Hepatic stellate cell (primary cell): ENCODE results near the gene GALP.
A peak's percentile ranks its signal among the peaks of the same experiment; 100 is the strongest.
"Not testable (repeated sequence)": the region's sequence is repeated elsewhere in the genome, so short reads cannot be mapped to it uniquely, and the experiment has no call there.

Experiments
- DNase-seq: peaks from one replicate; pipeline ENCODE4 v3.0.0; 2011; ENCODE audit warnings: low spot score

The GALP gene

GRCh38 chr19:56148096-56148495 is 27.7 kb upstream of the GALP start:
- DNase-seq, result no peak

DNA sequence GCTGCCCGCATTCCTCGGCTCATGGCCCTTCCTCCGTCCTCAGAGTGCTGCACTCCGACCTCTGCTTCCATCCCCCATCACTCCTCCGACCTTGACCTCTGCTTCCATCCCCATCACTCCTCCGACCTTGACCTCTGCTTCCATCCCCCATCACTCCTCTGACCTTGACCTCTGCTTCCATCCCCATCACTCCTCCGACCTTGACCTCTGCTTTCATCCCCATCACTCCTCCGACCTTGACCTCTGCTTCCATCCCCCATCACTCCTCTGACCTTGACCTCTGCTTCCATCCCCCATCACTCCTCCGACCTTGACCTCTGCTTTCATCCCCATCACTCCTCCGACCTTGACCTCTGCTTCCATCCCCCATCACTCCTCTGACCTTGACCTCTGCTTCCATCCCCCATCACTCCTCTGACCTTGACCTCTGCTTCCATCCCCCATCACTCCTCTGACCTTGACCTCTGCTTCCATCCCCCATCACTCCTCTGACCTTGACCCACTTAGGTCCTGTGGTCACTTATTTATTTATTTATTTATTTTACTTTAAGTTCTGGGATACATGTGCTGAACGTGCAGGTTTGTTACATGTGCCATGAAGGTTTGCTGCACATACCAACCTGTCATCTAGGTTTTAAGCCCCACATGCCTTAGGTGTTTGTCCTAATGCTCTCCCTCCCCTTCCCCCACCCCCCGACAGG is 26.7 kb upstream of the GALP start:
- DNase-seq, result not testable (repeated sequence)

GRCh38 chr19:56149656-56150038 is 26.2 kb upstream of the GALP start:
- DNase-seq, result no peak

DNA sequence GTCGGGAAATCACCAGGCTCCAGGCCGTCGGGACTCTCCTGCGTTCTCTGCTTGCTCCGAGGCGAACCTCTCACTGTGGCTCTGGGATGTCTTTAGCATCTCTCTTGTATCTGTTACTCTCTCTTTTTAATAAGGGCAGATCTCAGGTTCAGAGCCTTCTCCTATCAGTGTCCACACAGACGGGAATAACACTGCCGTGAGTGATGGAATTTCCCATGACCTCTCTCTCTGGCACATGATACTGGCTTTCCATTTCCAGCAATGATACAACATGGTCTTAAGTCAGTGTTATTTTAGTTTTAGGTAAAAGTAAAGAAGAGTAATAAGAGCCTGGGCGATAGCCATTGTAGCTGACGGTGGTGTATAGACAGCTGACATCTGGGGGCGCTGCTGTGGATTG is 25.4 kb upstream of the GALP start:
- no peak for DNase-seq

- no peak for DNase-seq
These were observed 23.2 kb upstream of the GALP start for GRCh38 chr19:56152644-56153043.

DNA sequence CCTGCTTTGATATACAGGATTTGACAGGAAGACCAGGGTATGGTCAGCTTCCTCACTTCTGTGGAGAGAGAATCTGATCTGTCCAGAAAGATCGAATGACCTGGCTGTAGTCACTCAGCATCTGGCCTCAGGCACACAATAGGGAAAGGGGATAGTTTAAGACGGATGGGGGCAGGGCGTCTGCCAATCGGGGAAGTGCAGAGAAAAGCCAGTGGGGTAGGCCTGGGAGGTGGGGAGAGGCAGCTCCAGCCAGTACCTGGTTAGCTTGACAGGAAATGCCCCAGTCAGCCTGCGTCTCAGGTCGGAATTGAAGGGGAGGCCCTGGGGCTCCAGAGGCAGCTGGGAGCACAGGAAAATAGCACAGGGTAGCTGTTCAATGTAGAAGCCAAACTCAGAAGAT is 22.3 kb upstream of the GALP start:
- DNase-seq, result no peak

GRCh38 chr19:56155124-56155687 is 20.6 kb upstream of the GALP start:
- DNase-seq, result no peak

GRCh38 chr19:56156768-56157167 is 19.0 kb upstream of the GALP start:
- no peak for DNase-seq

- no peak for DNase-seq
These were observed 17.5 kb upstream of the GALP start for GRCh38 chr19:56158170-56158757.

DNA sequence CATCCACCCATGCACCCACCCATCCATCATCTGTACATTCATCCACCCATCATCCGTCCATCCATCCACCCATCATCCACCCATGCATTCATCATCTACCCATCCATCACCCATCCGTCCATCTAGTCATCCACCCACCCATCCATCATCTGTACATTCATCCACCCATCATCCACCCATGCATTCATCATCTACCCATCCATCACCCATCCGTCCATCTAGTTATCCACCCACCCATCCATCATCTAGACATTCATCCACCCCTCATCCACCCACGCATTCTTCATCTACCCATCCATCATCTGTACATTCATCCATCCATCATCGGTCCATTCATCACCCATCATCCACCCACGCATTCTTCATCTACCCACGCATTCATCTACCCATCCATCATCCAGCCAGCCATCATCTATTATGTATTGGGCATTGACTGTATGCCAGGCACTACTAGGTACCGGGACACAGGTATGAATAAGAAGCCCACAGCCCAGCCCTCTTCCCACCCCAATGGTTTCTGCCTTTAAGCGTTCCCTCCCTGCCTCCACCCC is 16.7 kb upstream of the GALP start:
- no peak for DNase-seq

DNA sequence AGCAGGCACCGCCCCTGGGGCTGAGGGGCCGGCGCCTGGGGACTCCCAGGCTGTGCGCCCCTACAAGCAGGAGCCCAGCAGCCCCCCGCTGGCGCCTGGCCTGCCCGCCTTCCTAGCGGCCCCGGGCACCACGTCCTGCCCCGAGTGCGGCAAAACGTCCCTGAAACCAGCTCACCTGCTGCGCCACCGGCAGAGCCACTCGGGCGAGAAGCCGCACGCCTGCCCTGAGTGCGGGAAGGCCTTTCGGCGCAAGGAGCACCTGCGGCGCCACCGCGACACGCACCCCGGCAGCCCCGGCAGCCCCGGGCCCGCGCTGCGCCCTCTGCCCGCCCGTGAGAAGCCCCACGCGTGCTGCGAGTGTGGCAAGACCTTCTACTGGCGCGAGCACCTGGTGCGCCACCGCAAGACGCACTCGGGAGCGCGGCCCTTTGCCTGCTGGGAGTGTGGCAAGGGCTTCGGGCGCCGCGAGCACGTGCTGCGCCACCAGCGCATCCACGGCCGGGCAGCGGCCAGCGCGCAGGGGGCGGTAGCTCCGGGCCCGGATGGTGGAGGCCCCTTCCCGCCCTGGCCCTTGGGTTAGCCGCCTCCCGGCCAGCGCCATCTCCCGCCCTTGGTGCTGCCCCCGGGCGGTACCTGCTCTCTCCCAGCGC is 16.1 kb upstream of the GALP start:
- DNase-seq, result no peak

DNA sequence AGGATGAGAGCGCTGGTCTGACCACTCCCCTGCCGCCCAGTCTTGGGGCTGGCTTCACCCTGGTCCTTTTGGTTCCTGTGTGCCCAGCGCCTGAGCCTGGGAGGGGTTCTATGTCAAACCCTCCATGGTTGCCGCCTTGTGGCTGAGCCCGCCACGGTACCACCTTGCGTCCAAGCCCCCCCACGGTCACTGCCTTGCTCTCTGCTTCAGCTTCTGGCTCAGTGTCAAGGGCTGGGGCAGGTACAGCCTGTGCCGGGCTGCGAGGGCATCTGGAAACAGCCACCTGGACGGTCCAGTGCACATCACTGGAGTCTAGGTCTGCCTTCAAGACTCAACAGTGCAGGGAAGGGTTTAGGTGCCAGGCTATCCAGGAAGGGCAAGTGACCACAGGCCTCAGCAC is 14.3 kb upstream of the GALP start:
- no peak for DNase-seq

- DNase-seq, result peak; percentile 59
These were observed 13.6 kb upstream of the GALP start for GRCh38 chr19:56162258-56162657.

GRCh38 chr19:56163097-56163496 is 12.7 kb upstream of the GALP start:
- DNase-seq, result no peak

DNA sequence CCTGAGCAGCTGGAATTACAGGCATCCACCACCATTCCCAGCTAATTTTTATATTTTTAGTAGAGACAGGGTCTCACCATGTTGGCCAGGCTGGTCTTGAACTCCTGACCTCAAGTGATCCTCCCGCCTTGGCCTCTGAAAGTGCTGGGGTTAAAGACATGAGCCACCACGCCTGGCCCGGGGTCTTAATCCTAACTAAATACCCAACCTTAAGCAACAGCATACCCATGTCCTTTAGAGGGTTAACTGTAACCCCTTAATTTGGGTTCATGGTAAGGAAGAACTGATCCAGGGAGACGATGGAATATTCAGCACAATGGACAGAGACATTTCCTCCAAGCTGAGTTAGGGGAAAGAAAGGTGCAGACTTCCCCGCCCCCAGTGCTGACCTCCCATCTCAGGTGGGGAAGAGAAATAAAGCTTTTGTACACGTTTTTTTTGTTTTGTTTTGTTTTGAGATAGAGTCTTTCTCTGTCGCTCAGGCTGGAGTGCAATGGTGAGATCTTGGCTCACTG is 8.7 kb upstream of the GALP start:
- no peak for DNase-seq

DNA sequence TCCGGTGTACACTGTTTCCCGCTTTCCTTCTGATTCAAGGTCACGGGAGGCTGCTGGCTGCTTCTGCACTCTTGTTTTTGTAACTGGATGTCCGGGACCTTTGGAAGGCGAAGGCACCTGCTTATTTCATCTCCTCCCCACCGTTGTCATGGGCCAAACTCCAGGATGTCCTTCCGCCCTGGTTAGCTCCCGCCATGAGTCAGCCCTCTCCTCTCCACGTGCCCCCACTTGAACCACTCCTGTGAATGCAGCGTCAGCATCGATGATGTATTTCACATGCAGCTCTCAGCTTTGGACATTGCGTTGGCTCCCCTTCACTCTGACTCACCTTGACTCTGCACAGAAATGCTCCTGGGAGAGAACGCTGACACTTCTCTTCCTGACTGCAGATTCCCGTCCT is 5.5 kb upstream of the GALP start:
- DNase-seq, result no peak

DNA sequence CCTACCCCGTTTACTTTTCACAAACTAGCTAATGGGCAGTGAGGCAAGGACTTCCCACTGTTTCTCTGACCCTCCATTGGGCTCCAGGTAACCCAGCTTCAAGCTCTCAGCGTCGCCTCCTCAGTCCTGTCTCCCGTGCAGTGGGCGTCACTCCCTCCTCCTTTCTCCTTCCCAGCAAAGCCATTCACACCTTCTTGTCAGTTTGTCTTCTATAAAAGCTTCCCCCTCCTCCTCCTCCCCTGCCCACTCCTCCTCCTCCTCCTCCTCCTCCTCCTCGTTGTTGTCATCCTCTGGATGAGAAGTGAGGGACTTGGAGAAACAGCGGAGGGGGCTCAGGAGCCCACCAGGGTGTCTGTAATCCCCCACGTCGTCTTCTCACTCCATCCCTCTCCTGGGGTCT is 1.7 kb upstream of the GALP start:
- DNase-seq, result no peak

- no peak for DNase-seq
These were observed 1.3 kb upstream of the GALP start for GRCh38 chr19:56174550-56174949.

GRCh38 chr19:56176310-56176709 is 502 bp downstream of the GALP start:
- not testable (repeated sequence) for DNase-seq

- DNase-seq, result no peak
These were observed 1.1 kb downstream of the GALP start for GRCh38 chr19:56176881-56177280.

DNA sequence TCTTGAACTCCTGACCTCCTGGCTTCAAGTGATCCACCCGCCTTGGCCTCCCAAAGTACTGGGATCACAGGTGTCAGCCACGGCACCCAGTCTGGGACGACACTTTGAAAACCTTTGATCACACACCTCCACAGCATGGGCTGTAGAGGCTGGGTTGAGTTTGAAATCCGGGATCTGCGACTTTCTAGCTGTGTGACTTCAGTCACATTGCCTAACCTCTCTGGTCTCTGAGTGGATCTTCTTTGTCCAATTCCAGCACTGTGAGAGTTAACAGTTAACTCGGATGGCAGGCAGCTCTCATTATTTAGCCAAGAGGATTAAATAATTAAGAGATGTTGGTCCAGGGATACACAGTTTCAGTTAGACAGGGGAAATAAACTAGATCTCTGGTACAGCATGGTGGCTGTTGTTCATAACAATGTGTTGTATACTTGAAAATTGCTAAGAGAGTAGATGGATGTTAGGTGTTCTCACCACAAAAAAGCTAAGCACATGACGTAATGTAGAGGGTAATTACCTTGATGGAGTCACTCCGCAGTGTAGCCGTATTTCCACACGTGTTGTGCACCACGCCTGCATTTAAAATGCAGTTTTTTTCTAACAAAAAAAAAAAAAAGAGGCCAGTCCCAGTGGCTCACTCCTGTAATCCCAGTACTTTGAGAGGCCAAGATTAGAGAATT is 1.9 kb downstream of the GALP start:
- no peak for DNase-seq

GRCh38 chr19:56189785-56190184 is 14.0 kb downstream of the GALP start:
- no peak for DNase-seq
